GM21619 (cell line): ENCODE data around the gene HSPA4.
A peak's percentile ranks its signal among the peaks of the same experiment; 100 is the strongest.
"Not testable (repeated sequence)": the region's sequence is repeated elsewhere in the genome, so short reads cannot be mapped to it uniquely, and the experiment has no call there.

Experiments
- ATAC-seq: cut with Tn5 transposase; IDR thresholded peaks from one replicate; pipeline ENCODE4 v1.9.1; 2021; ENCODE audit not compliant: unreplicated experiment

The HSPA4 gene

DNA sequence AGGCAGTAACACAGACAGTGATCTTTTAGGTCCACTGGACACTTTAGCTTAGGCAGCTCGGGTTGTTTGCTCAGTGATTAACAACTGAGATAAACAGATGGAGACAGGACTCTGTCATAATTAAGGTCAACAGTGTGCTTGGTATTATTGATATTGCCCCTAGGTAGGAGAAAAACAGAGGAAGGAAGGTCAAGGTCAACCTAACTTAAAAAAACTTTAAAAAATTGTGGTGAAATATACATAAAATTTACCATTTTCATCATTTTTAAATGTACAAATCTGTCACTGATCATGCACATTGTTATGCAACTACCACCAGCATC is 2.1 kb upstream of the HSPA4 start:
- ATAC-seq, result no peak

DNA sequence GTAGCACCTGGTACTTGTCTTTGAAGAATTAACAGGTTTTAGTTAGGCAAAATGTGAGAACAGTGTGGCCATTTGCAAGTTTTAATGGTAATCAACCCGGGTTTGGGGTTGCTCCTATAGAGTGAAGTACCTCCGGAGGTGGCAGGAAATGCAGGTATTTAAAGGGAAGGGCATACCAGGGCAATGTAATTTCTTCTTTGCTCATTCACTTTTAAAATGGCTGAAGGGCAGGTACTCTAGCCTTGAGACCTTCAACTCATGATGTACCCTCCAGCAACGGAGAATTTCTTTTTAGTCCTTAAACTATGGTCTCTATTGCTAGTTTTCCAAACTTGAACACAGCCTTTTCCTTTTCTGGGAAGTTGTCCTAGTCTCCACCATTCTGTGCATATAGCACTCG is 1.3 kb upstream of the HSPA4 start:
- no peak for ATAC-seq

DNA sequence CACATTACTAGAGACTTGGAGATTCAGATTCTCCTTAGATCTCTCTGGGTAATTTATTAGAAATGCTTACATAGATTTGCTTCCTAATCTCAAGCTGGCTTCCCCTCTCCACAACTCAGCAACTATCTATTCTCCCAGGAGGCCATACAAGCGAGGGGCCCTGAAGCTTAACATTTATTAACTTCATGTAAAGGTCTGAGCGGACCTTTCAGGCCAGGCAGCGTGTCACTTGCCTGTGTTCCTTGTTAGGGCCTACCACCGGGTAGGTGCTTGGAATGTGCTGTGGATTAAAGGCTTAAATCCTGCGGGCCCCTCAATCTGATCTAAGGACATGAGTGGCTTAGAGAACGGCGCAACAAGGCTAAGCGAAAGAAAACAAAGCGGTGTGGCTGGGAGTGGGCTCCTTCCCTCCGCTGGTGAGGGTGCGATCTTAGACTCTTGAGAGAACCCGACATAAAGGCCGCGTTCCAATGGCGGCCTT is 712 bp upstream of the HSPA4 start:
- no peak for ATAC-seq

GRCh38 chr5:133052317-133053175 is 733 bp downstream of the HSPA4 start:
- peak; percentile 39 for ATAC-seq

- ATAC-seq, result no peak
Measured at GRCh38 chr5:133053448-133053847, 1.6 kb downstream of the HSPA4 start.

GRCh38 chr5:133054697-133055471 is 3.1 kb downstream of the HSPA4 start:
- ATAC-seq, result no peak

DNA sequence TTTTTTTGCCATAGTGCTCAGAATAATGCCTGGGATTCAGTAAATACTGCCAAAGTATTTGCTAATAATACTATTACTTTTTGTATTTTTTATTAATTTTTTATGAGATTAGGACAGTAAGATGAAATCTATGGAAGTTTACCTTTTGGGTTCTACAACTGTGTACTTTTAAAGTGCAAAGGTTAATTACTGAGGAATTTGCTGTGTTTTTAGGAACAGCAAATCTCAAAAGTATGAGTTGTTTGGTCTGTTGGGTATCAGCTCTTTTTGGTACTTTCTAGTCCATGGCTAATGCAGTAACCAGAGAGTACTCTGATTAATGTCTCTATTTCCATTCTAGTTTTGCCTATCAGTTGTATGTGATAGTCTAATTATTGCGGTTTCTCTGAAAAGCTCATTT is 5.1 kb downstream of the HSPA4 start:
- ATAC-seq, result no peak

DNA sequence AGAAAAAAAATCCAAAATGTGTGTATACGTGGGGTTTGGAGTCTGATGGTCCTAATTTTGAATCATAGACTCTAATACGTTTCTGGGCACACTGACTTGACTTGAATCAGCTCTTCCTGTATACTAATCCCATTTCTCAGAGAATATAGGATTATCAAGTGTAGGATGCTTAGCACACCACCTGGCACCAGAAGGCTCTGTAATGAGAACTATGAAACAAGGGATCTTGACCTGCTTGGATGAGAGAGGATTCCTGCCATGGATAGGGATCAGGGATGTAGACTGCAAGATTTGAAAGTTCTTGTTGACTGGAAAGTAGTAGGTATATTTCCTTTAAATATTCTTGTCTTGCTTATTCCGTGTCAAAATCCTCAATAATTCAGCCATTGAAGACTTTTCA is 7.8 kb downstream of the HSPA4 start:
- no peak for ATAC-seq

GRCh38 chr5:133062276-133062675 is 10.5 kb downstream of the HSPA4 start:
- ATAC-seq, result no peak

DNA sequence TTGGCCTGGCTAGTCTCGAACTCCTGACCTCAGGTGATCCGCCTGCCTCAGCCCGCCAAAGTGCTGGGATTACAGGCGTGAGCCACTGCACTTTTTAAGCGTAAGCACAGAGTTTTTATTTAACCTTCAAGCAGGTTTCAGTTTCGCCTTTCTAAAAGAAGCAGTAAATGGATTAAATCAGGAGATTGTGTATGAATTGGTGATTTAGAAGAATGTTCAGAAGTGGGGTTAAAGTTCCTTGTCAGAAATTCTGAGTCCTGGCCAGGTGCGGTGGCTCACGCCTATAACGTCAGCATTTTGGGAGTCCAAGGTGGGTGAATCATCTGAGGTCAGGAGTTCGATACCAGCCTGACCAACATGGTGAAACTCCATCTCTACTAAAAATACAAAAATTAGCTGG is 12.2 kb downstream of the HSPA4 start:
- no peak for ATAC-seq

DNA sequence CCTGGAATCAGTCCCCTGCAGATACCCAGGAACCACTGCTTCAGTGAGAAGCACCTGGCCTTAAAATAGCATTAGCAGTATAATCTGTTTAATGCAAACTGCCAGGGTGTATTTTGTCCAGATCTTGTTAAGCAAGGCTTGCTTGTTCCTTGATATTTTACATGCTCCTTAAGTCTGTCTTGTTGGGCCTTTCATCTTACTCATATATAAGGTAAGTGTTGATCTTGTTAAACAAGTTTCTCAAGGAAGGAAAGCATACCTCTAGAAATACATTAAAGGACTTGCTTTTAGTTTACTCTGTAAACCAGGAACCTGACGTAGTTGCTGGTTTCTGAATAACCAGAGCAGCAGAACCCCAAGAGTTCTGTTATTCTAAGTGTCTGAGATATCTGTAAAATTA is 13.7 kb downstream of the HSPA4 start:
- no peak for ATAC-seq

DNA sequence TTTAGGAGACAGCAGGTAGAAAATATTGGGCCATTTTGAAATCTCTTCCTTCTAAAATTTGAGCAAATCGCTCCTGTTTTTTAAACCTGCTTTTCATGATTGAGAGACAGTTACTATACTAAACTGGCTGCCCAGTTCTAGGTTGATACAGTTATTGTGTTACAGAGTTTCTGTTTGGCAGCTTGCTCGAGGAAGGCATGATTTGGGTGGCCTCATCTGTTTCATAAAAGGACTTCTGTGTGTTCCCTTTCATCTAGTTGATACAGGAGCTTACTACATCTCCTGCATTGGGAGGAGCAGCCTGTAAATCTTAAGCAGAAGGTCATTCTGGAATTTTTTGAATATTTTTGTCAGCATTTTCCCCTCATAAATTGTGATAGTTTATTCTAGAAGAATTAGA is 14.2 kb downstream of the HSPA4 start:
- no peak for ATAC-seq

DNA sequence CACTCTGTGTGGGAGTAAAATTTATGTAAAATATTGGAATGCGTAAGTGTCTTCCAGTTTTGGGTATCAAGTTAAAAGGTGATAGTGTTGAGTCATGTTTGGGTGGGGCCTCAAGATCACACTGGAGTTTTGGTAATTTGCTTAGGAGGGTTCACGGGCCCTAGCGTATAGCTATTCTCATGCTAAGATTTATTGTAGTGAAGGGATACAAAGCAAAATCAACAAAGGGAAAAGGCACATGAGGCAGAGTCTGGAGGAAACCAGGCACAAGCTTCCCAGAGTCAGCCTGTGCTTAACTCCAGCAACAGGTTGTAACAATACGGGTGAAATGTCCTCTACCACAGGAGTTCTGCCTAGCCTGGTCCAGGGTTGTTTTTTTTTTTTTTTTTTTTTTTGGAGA is 20.2 kb downstream of the HSPA4 start:
- ATAC-seq, result no peak

- ATAC-seq, result no peak
Measured at GRCh38 chr5:133075572-133076536, 24.0 kb downstream of the HSPA4 start.

DNA sequence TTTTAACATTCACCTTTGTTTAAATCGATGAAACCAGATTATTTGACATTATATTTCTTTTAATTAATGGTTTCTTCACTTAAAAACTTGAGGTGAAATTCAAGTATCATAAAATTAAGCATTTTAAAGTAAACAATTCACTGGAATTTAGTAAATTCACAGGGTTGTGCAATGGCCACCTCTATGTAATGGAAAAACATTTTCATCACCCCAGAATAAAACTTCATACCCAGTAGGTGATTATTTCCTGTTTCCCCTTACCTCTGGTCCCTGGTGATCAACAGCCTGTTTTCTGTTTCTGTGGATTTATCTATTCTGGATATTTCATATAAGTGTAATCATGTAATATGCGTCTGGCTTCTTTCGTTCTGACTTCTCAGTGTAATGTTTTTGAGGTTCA is 27.2 kb downstream of the HSPA4 start:
- ATAC-seq, result no peak

- no peak for ATAC-seq
Measured at GRCh38 chr5:133081036-133081435, 29.2 kb downstream of the HSPA4 start.

DNA sequence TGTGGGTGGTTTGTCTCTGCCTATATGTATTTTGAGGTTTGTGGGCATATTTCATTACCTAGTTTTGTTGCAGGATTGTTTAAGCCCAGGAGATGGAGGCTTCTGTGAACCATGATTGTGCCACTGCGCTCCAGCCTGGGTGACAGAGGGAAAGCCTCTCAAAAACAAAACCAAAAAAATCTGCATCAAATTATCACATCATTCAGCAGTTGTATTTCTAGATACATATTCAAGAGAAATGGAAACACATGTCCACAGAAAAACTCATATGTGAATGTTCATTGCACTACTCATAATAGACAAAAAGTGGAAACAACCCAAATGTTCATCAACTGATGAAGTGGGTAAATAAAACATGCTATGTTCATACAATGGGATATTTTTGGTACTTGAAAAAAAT is 29.9 kb downstream of the HSPA4 start:
- no peak for ATAC-seq

- ATAC-seq, result no peak
Measured at GRCh38 chr5:133082128-133082527, 30.3 kb downstream of the HSPA4 start.

DNA sequence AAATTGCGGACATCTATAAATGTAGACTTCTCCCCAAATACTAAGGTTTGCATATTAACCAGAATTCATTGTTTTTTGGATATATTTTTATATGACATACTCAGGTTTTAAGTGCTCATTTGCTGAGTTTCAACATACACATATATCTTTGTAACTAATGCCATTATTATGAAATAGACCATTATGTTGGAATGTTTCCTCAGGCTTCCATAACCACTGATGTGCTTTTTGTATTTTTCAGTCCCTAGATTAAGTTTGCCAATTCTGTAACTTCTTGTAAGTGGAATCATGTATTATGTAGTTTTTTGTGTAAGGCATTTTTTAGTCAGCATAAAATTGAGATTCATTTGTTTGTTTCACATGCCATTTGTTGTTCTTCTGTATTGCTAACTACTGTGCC is 32.1 kb downstream of the HSPA4 start:
- no peak for ATAC-seq

- ATAC-seq, result not testable (repeated sequence)
Measured at GRCh38 chr5:133085171-133085570, 33.4 kb downstream of the HSPA4 start.

- ATAC-seq, result no peak
Measured at GRCh38 chr5:133086366-133086875, 34.6 kb downstream of the HSPA4 start.
